ENCODE results near the gene SKAP1. TPM values are rescaled to one million over a fixed set of nuclear protein-coding genes. Genes with fewer than 3 reads are reported as not detected.

SKAP1 gene
- total RNA-seq, 6 donors from 2014 or later: 1.9 to 5.3 (median 3.9) TPM

DNA sequence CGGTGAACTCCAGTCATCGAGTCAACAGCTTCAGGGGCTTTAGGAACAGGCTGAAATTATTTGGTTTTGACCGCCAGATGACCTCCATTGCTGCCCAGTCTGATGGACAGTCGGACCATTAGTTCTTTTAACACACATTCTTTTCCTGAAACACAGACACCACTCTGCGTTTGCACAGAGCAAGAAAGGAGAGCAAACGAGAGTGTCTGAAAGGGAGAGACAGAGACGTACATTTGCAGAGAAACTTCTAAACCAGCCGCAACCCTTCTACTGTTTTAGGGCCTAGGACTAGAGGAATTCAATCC is 166.3 kb downstream of the SKAP1 start:
- Histone ChIP-seq H3K4me1 (peaks cover 0 to 9% (median 0%) of the 10 kb centered on the region in 4 donors), H3K4me3 (no peak overlapping the region), H3K36me3 (no peaks in the 10 kb centered on the region), H3K27ac (no peak overlapping the region), H3K27me3 (no peaks in the 10 kb centered on the region), H3K9me3 (no peaks in the 10 kb centered on the region)
- ATAC-seq (ENCODE audit: low FRiP score in 2 of 2): no peak
- DNase-seq: no peak
- no peak for TF ChIP-seq POLR2AphosphoS5 (IDR thresholded peaks at IDR 0.05)
- no peak for TF ChIP-seq EP300 (IDR thresholded peaks at IDR 0.05)
- no peak for TF ChIP-seq CTCF (IDR thresholded peaks at IDR 0.05)
- TF ChIP-seq POLR2A (IDR thresholded peaks at IDR 0.05): no peak
- 90 to 93% methylated on average over 8 of the region's 8 CpGs for WGBS, 2 donors

- Histone ChIP-seq H3K27me3 (no peaks in the 10 kb centered on the region), H3K27ac (no peak overlapping the region), H3K4me1 (peaks cover 0 to 9% (median 0%) of the 10 kb centered on the region in 4 donors), H3K4me3 (no peak overlapping the region), H3K9me3 (no peaks in the 10 kb centered on the region), H3K36me3 (no peaks in the 10 kb centered on the region)
- WGBS, 2 donors: 80 to 83% methylated on average over 2 of the region's 2 CpGs
- no peak for DNase-seq
- no peak for ATAC-seq (ENCODE audit: low FRiP score in 2 of 2)
- TF ChIP-seq CTCF (IDR thresholded peaks at IDR 0.05): peak in 5 of 6 experiments; percentile 11 to 30 (median 23)
- TF ChIP-seq EP300 (IDR thresholded peaks at IDR 0.05): no peak
Observed at GRCh38 chr17:48262982-48263730, 166.9 kb downstream of the SKAP1 start.

GRCh38 chr17:48261297-48261880 is 168.6 kb downstream of the SKAP1 start:
- Histone ChIP-seq H3K27me3 (no peaks in the 10 kb centered on the region), H3K4me3 (no peak overlapping the region), H3K36me3 (no peaks in the 10 kb centered on the region), H3K4me1 (peaks cover 0 to 9% (median 0%) of the 10 kb centered on the region in 4 donors), H3K9me3 (no peaks in the 10 kb centered on the region), H3K27ac (no peak overlapping the region)
- 67 to 75% methylated on average over 5 of the region's 5 CpGs for WGBS, 2 donors
- peak in 1 of 6 experiments; percentile 19 for TF ChIP-seq CTCF (IDR thresholded peaks at IDR 0.05)
- TF ChIP-seq EP300 (IDR thresholded peaks at IDR 0.05): no peak
- no peak for ATAC-seq (ENCODE audit: low FRiP score in 2 of 2)
- DNase-seq: no peak

DNA sequence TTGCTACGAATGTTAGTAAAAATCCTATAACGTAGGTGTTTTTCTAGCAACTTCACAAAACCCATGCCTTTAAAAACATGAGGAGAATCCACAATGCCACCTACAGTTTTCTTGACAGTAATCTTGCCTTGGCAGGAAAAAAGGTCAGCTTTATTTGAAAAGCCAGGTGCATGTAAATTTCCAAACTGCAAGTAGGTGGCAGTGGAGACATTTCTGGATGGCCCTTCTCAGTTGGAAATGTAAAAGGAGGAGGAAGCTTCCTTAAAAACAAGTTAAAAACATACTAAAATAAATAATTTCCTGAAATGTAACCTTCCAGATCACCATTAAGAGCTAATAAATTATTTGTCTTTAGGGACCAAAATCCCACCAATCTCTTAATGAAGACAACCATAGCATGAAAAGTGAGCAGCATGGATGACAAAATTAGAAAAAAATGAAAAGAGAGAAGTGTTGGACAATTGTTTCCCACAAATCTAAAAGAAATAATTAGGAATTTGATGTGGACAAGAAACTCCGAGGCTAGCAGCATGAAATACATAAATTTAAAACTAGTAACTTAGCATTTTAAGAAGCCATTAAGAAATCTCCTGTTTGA is 170.2 kb downstream of the SKAP1 start:
- Histone ChIP-seq H3K27me3 (no peaks in the 10 kb centered on the region), H3K27ac (no peak overlapping the region), H3K4me3 (no peak overlapping the region), H3K4me1 (peaks cover 0 to under 1% (median 0%) of the 10 kb centered on the region in 4 donors), H3K36me3 (no peaks in the 10 kb centered on the region), H3K9me3 (no peaks in the 10 kb centered on the region)
- no peak for ATAC-seq (ENCODE audit: low FRiP score in 2 of 2)
- TF ChIP-seq CTCF (IDR thresholded peaks at IDR 0.05) (peak in 4 of 6 experiments; percentile 14 to 47 (median 40)), POLR2A (IDR thresholded peaks at IDR 0.05) (no peak)
- 68 to 72% methylated on average over 3 of the region's 3 CpGs for WGBS, 2 donors
- no peak for DNase-seq

All from upper lobe of left lung (tissue), 6 donors.